Measurements from ENCODE around the gene MEFV.

DNA sequence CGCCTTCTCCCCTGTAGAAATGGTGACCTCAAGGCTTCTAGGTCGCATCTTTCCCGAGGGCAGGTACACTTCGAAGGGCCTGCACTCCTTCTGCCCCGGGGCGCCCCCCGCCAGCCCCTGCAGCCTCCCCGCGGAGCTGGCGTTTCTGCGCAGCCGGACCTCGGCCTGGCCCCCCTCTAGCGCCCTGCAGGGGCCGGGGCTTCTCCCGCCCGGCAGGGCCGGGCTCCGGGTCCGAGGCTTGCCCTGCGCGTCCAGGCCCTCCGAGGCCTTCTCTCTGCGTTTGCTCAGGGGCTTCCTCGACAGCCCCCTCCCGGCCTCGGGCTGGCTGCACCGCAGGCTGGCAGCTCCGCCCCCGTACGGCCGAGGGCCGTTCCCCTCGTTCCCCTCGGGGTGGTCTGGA is 2.1 kb downstream of the MEFV start:
- TF ChIP-seq, protein P1, sequence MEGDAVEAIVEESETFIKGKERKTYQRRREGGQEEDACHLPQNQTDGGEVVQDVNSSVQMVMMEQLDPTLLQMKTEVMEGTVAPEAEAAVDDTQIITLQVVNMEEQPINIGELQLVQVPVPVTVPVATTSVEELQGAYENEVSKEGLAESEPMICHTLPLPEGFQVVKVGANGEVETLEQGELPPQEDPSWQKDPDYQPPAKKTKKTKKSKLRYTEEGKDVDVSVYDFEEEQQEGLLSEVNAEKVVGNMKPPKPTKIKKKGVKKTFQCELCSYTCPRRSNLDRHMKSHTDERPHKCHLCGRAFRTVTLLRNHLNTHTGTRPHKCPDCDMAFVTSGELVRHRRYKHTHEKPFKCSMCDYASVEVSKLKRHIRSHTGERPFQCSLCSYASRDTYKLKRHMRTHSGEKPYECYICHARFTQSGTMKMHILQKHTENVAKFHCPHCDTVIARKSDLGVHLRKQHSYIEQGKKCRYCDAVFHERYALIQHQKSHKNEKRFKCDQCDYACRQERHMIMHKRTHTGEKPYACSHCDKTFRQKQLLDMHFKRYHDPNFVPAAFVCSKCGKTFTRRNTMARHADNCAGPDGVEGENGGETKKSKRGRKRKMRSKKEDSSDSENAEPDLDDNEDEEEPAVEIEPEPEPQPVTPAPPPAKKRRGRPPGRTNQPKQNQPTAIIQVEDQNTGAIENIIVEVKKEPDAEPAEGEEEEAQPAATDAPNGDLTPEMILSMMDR (IDR thresholded peaks at IDR 0.05) = no peak
- no peak for TF ChIP-seq POLR2A (IDR thresholded peaks at IDR 0.05)

Measured in lower leg skin (tissue), 3 donors.